ENCODE measurements around the gene NAA30.

GRCh38 chr14:57405562-57405961 is 15.2 kb downstream of the NAA30 start:
- TF ChIP-seq CTCF (IDR thresholded peaks at IDR 0.05) (no peak), EZH2 (IDR thresholded peaks at IDR 0.05; ENCODE audit: borderline replicate concordance, insufficient read depth, low read depth, low read length, poor library complexity, severe bottlenecking) (no peak)

Data from B cell (primary cell).